Fibroblast of villous mesenchyme (primary cell): ENCODE results near the gene SREBF2. TPM values are rescaled to one million over a fixed set of nuclear protein-coding genes. Genes with fewer than 3 reads are reported as not detected.

ENCODE experiments used
- DNase-seq: peaks from one replicate; pipeline ENCODE4 v3.0.0-alpha.2; 2010; ENCODE audit warnings: low read depth
- H3K4me3 ChIP-seq: 2 replicates; pipeline ENCODE4 v1.5.1; 2011; ENCODE audit warnings: low read depth, mild to moderate bottlenecking, low read length
- total RNA-seq: library from RNA; depleted of rRNA; stranded (reverse); fragments of >200 nt; gene quantifications from 2 replicates; pipeline ENCODE4 v1.2.3, GENCODE V29; 2012
- TF ChIP-seq, protein P1 (sequence below): IDR thresholded peaks from 2 replicates; pipeline ENCODE4 v1.5.1; 2012; ENCODE audit warnings: low read depth, mild to moderate bottlenecking, low read length; ENCODE audit not compliant: insufficient read depth

SREBF2 gene
- total RNA-seq, 1 donor, result 83.3 TPM

DNA sequence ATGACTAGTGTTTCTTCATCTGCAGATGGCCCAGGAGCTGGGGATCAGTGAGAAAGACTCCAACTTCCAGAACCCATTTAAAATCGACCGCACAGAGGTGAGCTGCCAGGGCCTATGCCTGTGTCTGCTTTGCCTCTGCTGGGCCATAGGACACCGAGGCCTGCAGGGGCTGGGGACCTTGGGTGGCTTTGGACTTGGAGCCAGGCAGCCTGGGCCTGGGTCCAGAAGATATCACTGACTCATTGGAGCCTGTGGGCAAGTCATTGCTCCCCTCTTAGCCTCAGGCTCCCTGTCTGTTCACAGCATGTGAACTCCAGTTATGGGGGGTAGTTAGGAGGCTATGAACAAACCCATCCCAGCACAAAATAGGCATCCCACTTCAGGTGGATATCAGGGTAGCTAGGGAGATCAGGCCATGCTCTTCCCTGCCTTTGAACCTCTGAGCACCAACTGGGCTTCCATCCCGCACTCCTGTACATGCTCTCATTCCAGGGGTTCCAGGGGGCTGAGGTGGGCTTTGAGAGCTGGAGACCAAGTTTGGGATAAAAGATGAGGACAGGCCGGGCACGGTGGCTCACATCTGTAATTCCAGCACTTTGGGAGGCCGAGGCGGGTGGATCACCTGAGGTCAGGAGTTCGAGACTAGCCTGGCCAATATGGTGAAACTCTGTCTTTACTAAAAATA, 19.0 kb upstream of the SREBF2 start:
- TF ChIP-seq, protein P1, sequence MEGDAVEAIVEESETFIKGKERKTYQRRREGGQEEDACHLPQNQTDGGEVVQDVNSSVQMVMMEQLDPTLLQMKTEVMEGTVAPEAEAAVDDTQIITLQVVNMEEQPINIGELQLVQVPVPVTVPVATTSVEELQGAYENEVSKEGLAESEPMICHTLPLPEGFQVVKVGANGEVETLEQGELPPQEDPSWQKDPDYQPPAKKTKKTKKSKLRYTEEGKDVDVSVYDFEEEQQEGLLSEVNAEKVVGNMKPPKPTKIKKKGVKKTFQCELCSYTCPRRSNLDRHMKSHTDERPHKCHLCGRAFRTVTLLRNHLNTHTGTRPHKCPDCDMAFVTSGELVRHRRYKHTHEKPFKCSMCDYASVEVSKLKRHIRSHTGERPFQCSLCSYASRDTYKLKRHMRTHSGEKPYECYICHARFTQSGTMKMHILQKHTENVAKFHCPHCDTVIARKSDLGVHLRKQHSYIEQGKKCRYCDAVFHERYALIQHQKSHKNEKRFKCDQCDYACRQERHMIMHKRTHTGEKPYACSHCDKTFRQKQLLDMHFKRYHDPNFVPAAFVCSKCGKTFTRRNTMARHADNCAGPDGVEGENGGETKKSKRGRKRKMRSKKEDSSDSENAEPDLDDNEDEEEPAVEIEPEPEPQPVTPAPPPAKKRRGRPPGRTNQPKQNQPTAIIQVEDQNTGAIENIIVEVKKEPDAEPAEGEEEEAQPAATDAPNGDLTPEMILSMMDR, result no peak
- no peak overlapping the region for H3K4me3 ChIP-seq
- no peak for DNase-seq

DNA sequence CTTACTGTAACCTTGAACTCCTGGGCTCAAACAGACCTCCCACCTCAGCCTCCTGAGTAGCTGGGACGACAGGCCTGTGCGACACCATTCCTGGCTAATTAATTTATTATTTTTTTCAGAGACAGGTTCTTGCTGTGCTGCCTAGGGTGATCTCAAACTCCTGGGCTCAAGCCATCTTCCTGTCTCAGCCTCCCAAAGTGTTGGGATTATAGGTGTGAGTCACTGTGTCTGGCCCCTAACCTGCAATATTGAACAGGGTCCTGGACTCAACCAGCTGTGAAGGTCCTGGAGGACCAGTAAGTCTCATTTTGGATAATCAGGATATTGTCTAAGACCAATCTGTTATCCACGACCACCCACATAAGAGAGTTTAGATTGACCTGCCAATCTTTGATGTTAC, 17.2 kb upstream of the SREBF2 start:
- TF ChIP-seq, protein P1, result no peak
- DNase-seq, result no peak
- H3K4me3 ChIP-seq, result no peak overlapping the region

DNA sequence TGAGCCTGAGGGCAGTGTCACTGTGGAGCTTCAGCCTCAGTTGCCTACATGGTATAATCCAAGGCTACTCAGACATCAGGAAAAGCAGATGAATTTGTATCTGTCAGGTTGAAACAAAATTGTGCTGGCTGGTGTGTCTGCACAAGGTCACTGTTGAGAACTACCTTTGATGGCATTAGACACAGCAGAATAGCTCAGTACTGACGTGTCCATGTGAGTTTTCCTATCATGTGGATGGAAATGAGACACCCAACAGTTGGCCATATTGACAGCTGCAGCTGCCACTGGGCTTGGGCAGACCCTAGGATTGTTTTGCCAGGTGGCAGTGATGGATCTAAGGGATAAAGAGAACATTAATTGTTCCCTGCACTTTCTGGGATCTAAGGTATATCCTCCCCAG, 16.7 kb upstream of the SREBF2 start:
- DNase-seq, result no peak
- H3K4me3 ChIP-seq, result no peak overlapping the region
- TF ChIP-seq, protein P1, result no peak

DNA sequence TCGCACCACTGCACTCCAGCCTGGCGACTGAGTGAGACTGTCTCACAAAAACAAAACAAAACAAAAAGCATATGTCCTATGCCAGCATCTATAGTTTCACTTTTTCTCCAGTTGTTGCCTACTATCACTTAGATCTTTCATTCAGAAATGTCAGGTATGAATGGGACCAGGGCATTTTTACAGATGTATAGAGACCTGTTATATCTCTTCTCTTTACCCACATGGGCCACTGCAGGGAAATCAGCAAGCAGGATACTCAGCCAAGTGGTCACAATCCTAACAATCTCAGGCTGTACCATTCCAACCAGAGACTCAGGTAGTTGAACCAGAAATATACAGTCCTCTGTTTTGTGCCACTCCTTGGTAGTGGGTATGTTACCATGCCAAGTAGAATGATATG, 16.0 kb upstream of the SREBF2 start:
- no peak overlapping the region for H3K4me3 ChIP-seq
- DNase-seq, result no peak
- TF ChIP-seq, protein P1, result no peak

DNA sequence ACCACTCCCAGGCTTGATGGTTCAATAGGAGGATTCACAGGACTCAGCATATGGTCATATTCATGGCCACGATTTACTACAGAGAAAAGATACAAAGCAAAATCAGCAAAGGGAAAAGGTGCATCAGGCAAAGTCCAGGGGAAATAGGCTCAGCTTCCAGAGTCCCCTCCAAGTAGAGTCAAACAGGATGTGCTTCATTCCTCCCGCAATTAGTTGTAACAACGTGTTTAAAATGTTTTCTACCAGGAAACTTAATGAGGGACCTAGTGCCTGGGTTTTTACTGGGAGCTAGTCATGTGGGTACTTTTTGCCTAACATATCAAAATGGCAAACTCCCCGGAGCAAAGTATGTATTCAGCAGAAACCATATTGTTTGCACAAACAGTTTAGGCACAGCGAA, 14.9 kb upstream of the SREBF2 start:
- H3K4me3 ChIP-seq, result no peak overlapping the region
- DNase-seq, result no peak
- TF ChIP-seq, protein P1, result no peak

DNA sequence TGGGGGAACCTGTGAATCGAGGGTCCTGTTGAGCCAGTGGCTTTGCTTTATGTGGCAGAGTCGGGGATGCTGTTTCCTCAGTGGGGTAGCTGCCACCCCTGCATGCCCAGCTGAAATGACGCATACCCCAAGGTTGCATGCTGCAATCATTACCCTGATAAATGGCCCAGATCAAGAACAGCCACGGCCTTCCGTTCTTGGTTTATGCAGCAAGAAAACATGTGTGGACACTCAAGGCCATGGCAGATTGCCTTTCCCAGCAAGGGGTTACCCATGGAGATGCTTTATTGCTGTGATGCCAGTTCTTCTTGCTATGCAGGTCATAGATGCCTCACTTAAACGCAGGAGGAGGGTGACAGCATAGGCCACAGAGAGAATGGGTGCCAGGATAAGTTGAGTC, 14.3 kb upstream of the SREBF2 start:
- no peak overlapping the region for H3K4me3 ChIP-seq
- no peak for DNase-seq
- TF ChIP-seq, protein P1, result no peak

DNA sequence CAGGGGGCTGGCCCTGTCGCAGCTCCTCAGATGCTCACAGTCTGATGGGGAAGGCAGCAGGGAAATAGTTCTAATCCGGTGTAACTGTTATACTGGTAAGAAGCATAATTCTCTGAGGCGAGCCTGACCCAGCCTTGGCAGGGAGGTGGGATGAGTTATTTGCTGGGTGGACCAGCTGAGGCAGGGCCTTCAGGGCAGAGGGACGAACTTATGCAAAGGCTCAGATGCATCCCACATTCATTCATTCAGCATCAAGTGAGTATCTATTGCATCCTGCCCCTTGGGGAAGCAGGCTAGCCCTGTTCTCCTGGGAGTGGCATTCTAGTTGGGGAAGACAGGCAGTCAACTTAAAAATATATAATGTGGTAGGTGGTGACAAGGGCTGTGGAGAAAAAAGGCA, 13.6 kb upstream of the SREBF2 start:
- no peak overlapping the region for H3K4me3 ChIP-seq
- TF ChIP-seq, protein P1, result no peak
- DNase-seq, result no peak
